GM12864 (cell line): ENCODE results near the gene PIEZO2.

Source experiments
- DNase-seq: peaks from one replicate; pipeline ENCODE4 v3.0.0-alpha.2; 2011; ENCODE audit warnings: low read depth
- H3K4me3 ChIP-seq: 2 replicates; pipeline ENCODE4 v1.5.1; 2011; ENCODE audit warnings: mild to moderate bottlenecking, low read depth, low read length, control low read depth
- TF ChIP-seq, protein P1 (sequence below): IDR thresholded peaks from 2 replicates; pipeline ENCODE4 v1.5.1; 2011; ENCODE audit warnings: low read depth, mild to moderate bottlenecking, moderate library complexity, low read length, control low read depth, inconsistent platforms; ENCODE audit errors: missing control alignments

PIEZO2 gene

DNA sequence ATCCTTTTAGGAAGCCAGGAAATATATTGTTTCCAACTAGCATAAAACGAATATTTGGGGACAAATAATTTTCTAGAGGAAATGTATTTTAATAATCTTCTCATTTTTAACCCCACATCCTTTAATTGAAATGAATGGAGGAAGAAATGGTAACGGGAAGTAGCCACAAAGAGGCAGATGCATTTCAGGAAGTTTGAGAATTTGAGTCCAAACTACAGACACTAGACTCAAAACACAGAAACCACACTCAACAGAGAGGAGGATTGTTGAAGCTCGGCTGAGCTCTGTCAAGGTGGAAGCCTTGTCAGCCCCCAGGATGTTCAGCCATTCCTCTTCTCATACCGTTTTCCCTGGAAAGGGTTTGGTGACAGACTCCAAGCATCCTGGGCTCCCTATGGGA, 335.0 kb downstream of the PIEZO2 start:
- H3K4me3 ChIP-seq = no peak overlapping the region
- no peak for DNase-seq
- TF ChIP-seq, protein P1, sequence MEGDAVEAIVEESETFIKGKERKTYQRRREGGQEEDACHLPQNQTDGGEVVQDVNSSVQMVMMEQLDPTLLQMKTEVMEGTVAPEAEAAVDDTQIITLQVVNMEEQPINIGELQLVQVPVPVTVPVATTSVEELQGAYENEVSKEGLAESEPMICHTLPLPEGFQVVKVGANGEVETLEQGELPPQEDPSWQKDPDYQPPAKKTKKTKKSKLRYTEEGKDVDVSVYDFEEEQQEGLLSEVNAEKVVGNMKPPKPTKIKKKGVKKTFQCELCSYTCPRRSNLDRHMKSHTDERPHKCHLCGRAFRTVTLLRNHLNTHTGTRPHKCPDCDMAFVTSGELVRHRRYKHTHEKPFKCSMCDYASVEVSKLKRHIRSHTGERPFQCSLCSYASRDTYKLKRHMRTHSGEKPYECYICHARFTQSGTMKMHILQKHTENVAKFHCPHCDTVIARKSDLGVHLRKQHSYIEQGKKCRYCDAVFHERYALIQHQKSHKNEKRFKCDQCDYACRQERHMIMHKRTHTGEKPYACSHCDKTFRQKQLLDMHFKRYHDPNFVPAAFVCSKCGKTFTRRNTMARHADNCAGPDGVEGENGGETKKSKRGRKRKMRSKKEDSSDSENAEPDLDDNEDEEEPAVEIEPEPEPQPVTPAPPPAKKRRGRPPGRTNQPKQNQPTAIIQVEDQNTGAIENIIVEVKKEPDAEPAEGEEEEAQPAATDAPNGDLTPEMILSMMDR = no peak

DNA sequence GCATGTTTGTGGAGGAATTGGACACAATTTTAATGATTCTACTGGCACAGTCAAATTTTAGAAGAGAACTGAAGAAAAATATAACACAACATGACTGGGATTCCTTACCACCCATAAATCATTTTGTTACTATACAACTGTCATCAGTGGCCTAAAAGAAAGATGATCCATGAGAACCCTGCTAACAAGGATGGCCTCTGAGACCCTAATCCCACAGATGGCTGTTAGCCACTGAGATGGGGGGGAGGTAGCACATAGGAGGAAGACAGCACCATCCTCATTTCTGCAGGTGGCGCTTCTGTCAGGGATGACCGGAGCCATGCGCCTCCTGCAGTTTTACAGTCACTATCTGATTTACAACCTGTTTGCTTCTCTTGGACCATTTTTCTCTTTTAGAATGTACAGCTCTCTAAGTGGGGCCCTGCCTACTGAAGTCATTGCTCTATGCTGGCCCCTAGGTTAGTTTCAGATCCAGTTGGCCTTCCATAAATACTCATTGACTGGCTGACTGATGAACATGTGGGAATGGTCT, 343.7 kb downstream of the PIEZO2 start:
- TF ChIP-seq, protein P1 = no peak
- DNase-seq = no peak
- no peak overlapping the region for H3K4me3 ChIP-seq

DNA sequence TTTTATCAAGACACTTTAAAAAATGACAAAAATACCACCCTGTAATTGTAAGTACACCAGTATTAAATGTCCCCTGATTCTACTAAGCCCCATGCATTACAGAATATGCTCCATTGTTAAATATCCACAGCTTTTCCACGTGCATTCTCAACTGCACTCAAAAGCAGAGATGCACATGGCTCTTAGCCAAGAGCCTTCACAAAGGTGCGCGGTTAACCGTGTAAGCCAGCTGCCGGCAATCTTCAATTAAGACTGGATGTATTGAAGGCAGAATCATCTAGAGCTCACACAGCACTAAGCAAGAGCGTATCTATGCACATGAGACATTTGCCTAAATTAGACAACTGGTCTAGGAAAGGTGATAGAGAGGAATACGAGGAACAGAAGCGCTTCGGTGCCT, 345.2 kb downstream of the PIEZO2 start:
- TF ChIP-seq, protein P1 = no peak
- no peak for DNase-seq
- H3K4me3 ChIP-seq = no peak overlapping the region

DNA sequence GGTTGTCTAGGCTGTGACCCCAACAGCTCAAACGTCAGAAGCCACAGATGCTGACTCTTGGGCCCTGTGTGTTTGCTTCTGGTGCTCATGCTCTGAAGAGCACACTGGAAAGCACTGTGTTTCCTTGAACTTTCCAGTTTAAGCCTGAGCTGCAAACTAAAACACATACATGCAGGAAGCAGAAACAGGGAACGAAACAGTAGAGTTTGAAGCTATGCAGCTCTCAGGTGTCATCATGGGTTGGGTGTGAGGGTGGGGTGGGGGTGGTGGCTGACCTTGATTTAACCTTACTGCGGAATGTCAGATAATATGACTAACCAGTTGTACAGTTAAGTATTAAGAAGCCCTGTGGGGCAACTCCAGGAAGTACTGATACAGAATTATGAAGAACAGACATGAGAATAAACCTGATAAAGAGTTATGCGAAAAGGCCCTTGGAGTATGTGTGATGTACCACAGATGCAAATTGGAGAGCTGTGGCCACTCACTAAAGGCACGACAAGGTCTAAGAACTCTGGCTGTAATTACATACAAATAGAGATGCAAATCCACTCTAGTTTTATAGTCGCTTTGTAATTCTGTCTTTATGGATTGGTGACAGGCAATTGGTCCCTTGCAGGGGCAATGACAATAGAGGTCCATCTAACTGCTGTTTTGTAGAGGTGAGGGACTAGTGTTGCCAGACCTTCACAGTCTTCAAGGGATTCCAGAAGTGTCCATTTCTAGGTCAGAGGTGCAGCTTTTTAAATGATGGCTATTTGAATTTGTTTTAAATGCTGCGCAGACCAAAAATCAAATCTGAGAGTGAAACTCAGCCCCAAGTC, 350.4 kb downstream of the PIEZO2 start:
- TF ChIP-seq, protein P1 = no peak
- no peak for DNase-seq
- no peak overlapping the region for H3K4me3 ChIP-seq

DNA sequence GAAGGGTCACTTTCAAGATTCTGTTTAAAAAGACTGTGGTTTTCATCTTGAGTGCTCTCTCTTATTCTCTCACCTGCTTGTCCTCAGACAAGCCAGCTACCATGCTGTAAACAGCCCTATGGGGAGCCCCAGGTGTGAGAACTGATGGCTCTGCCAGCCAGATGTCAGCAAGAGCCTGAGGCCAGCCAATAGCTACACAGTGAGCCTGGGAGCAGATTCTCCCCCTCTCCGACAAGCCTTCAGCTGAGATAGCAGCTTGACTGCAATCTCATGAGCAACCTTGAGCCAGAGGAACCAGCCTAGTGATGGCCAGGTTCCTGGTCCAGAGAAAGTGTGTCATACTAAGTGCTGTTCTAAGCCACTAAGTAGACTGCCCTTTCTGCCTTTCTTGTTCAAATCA, 351.5 kb downstream of the PIEZO2 start:
- TF ChIP-seq, protein P1 = no peak
- H3K4me3 ChIP-seq = no peak overlapping the region
- DNase-seq = peak; percentile 7

DNA sequence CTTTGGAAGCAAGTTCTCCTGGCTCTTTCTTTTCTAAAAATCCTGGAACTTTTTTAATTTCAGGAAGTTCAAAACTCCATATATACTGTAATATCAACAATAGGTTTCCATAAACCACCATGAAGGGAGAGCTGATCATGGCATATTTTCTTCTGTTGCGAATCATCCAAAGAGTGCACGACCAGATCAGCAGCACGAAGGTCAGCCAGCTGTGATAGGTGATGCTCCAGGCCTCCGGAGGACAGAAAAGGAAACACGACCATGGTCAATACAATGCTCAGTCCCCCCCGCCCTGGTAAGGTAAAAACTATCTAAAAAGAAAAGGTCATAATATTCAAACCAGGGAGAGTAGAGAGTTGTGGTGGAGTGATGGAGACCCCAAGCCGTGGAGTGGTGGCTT, 354.6 kb downstream of the PIEZO2 start:
- TF ChIP-seq, protein P1 = no peak
- no peak overlapping the region for H3K4me3 ChIP-seq
- DNase-seq = no peak

DNA sequence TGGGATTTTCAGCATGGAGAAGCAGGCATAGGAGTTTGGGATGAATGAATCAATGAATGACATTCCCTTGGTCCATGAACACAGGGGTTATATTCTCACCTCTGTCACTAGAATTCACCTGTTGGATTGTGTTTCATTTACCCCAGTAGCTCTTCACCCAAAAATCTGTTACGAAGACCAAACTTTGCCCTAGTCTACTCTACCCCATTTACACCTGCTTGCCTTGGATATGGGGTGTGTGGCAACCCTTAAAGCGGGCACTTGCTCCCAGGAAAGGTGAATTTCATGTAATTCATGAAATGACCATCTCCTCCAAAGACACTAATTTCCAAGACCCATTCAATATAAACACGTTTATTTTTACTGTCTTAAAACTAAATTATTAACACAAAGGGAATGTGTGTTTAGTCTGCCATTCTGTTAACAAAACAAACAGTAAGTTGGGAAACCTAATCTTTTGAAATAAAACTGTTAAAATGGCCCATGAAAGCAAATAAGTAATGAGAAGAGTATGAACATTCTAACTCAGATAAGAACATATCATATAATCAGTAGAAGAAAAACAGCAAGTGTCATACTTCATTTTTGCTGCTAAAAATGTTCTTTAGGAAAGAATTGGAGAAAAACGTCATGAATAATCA, 355.5 kb downstream of the PIEZO2 start:
- TF ChIP-seq, protein P1 = no peak
- H3K4me3 ChIP-seq = no peak overlapping the region
- DNase-seq = no peak
